GM19324 (cell line): ENCODE measurements around the gene ALOX12.
"Not testable (repeated sequence)": the region's sequence is repeated elsewhere in the genome, so short reads cannot be mapped to it uniquely, and the experiment has no call there.

ENCODE experiments used
- ATAC-seq: cut with Tn5 transposase; IDR thresholded peaks from one replicate; pipeline ENCODE4 v1.9.1; 2021; ENCODE audit warnings: mild to moderate bottlenecking, moderate library complexity; ENCODE audit not compliant: unreplicated experiment, low FRiP score

The ALOX12 gene, protein sequence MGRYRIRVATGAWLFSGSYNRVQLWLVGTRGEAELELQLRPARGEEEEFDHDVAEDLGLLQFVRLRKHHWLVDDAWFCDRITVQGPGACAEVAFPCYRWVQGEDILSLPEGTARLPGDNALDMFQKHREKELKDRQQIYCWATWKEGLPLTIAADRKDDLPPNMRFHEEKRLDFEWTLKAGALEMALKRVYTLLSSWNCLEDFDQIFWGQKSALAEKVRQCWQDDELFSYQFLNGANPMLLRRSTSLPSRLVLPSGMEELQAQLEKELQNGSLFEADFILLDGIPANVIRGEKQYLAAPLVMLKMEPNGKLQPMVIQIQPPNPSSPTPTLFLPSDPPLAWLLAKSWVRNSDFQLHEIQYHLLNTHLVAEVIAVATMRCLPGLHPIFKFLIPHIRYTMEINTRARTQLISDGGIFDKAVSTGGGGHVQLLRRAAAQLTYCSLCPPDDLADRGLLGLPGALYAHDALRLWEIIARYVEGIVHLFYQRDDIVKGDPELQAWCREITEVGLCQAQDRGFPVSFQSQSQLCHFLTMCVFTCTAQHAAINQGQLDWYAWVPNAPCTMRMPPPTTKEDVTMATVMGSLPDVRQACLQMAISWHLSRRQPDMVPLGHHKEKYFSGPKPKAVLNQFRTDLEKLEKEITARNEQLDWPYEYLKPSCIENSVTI

DNA sequence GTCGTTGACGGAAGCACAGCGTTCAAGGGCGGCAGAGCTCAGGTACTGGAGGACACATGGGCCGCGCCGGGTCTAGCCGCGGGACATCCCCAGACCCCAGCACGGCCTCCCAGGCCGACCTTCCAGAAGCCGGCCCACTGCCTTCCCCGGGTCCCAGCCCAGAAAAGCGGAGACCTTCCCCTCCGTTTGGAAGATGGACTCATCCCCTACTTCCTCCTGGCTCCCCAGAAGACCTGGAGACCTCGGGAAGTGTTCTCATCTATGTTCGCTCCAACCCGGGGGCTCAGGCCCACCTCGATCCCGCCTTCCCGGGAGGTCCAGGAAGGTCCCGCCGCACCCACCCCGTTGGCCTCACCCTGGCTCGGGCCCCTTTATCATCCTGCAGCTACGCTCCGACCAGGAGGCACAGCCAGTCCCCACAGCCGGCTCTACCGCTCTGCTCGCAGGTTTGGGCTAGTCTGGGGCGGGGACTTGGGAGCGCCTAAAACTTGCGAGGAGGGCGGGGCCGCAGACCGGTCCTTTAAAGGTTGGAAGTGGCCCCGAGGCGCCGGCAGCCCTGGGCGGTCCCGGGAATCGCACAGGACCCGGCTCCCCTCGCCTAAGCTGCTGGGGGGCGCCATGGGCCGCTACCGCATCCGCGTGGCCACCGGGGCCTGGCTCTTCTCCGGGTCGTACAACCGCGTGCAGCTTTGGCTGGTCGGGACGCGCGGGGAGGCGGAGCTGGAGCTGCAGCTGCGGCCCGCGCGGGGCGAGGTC is at the start of gene ALOX12:
ALOX12 (plus strand) TSS at position 550 of the 756 bp plus-strand sequence; CDS start at position 619, 69 bp downstream.
- no peak for ATAC-seq

DNA sequence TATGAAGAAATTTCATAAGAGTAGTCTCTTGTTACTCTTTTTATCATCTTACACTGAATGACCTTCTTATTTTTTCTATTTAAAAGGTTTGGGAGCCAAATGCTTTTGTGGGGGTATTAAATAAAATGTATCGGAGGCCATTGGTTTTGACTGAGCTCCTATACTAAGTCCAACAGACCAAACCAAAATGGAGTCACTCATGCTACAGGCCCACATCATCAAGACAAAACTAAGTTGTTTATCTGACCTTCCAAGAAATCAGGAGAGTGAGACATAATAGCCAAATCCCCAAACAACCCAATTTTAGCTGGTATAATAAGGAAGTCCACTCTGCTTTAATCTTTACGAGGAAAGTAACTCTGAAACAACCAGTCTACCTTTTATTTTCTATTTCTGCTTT is 48.1 kb upstream of the ALOX12 start:
- no peak for ATAC-seq

DNA sequence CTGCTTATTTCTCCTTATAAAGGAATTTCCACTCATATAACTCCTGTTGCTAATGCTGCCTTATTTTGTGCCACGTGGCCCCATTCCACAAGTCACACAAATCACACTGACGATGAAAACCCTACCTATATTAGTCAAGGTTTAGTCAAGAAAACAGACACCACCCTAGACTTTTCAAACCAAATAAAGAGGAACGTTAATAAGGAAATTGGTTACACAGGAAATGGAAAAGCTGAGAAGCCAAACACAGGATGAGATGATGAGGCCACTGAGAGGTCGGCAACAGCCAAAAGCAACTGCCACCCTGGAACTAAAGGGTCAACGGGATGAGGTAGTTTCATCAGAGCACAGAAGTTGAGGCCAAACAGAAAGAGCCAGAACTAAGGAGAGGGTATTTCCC is 47.3 kb upstream of the ALOX12 start:
- no peak for ATAC-seq

DNA sequence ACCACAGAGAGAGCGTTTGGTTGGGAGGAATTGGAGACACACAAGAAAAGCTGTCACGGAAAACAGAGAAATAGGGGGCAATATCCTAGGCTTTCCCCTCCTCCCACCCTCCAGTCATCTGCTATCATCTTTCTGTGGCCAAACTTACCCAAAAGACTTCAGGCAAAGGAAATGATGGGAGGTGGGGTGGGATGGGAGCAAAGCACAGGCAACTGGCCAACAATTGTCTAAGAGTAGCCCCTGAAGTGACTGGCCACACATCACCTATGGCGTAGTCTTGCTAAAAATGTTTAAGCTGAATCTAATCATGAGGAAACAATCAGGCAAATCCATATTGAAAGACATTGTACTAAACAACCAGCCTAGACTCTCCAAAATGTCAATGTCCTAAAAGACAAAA is 46.9 kb upstream of the ALOX12 start:
- no peak for ATAC-seq

DNA sequence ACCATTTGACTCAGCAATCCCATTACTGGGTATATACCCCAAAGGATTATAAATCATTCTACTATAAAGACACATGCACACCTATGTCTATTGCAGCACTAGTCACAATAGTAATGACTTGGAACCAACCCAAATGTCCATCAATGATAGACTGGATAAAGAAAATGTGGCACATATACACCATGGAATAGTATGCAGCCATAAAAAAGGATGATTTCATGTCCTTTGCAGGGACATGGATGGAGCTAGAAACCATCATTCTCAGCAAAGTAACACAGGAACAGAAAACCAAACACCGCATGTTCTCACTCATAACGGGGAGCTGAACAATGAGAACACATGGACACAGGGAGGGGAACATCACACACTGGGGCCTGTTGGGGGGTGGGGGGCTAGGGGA is 44.9 kb upstream of the ALOX12 start:
- not testable (repeated sequence) for ATAC-seq

DNA sequence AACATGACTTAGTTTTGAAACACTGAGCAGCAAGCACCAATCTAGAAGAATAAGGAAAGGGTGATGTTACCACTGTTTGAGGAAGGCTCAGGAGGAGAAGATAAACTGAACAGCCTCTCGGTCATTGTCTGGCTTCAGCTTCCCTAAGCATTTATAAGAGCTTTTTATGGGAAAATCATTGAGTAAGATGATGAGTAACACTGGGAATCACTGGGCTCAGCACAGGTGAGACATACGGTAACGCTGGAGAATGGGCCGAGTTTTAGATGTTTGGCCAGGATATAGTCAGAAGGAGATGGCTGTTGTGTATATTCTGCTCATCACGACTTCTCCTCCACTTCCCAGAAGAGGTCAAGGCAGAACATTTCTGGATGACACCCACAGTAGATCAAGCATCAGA is 42.2 kb upstream of the ALOX12 start:
- no peak for ATAC-seq

DNA sequence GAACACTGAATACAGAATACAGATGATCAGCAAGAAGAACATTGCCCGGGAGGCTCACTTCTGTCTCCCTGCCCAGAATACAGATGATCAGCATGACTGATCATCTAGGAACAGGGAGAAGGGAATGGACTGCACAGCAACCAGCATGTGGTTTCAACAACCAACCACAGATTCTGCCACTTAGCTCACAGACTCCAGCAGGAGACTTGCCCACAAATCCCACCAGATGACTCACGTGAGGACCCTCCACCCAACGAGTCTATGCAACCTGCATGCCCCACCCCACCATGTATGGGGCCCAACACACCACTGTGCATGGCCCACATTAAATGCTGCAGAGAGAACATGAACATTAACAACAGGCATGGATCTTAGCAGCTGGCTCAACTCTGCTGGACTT is 36.1 kb upstream of the ALOX12 start:
- ATAC-seq, result no peak

DNA sequence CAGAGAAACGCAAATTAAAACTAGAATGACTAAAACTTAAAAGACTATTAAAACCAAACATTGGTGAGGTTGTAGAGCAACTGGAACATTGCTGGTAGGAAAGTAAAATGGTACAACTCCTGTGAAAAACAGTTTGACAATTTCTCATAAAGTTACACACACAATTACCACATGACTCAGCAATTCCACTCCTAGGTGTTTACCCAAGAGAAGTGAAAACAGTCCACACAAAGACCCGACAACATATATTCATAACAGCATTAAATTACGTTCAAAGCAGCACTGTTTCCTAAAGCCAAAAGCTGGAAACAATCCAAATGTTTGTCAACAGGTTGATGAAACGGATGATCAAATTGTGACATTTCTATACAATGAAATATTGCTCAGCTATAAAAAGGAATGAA is 26.5 kb upstream of the ALOX12 start:
- no peak for ATAC-seq

DNA sequence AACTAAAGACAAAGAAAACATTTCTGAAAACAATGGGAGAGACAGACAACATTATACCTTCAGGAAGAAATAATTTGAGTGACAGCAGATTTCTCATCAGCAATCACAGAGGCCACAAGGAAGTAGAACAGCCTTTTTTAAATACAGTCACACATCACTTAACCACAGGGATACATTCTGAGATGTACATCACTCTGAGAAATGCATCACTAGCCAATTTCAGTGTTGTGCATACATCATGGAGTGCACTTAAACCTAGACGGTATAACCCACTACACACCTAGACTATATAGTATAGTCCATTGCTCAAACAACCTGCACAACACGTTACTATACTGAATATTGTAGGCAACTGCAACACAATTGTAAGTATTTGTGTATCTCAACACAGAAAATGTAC is 24.9 kb upstream of the ALOX12 start:
- no peak for ATAC-seq

DNA sequence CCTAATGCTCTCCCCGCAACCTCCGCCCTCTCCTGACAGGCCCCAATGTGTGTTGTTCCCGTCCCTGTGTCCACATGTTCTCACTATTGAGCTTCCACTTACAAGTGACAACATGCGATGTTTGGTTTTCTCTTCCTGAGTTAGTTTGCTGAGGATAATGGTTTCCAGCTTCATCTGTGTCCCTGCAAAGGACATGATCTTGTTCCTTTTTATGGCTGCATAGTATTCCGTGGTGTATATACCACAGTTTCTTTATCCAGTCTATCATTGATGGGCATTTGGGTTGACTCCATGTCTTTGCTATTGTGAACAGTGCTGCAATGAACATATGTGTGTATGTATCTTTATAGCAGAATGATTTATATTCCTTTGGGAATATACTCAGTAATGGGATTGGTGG is 16.4 kb upstream of the ALOX12 start:
- not testable (repeated sequence) for ATAC-seq

DNA sequence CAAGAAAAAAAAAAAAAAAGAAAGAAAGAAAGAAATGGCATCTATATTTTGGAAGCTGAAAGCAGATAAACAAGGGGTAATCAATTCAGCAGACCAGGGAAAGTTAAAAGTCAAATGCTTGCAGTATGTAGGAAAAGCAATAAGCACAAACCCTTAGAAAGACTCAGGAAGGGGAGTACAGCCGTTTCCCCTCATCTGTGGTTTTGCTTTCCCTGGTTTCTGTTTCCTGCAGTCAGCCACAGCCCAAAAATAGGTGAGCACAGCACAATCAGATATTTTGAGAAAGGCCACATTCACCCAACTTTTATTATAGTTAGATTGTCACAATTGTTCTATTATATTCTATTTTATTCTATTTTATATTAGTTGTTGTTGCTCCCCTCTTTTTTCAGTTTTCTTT is 14.4 kb upstream of the ALOX12 start:
- ATAC-seq, result no peak

DNA sequence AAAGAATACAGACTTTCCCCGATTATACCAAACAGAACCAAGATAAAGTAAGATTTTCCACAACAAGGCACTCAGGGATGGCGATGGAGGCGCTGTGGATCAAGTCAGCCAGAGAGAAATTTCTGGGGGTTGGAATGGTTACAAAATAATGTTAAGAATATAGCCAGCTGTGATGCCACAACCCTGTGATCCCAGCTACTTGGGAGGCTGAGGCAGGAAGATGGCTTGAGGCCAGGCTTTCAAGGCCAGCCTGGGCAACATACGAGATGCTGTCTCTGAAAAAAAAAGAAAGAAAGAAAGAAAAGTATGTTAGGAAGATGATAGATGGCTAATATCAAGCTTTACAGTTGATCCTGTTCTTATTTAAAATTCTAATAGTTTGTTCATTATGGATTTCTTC is 10.6 kb upstream of the ALOX12 start:
- ATAC-seq, result no peak

DNA sequence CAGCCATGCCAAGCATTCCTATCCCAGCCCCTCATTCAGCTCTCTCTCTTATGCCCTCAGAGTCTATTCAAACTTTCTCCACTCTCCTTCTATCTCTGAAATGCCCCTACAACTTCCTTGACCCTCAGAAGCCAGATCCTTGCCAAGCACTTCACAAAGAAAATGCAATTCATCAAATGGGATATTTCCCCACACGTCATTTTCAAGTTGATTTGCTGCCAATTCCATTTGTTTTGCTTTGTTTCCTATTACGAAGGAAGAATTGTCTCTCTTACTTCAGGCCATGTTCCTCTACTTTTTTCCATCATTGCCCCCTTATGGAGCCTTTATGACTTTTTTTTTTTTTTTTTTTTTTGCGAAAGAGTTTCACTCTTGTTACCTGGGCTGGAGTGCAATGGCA is 9.2 kb upstream of the ALOX12 start:
- ATAC-seq, result no peak

DNA sequence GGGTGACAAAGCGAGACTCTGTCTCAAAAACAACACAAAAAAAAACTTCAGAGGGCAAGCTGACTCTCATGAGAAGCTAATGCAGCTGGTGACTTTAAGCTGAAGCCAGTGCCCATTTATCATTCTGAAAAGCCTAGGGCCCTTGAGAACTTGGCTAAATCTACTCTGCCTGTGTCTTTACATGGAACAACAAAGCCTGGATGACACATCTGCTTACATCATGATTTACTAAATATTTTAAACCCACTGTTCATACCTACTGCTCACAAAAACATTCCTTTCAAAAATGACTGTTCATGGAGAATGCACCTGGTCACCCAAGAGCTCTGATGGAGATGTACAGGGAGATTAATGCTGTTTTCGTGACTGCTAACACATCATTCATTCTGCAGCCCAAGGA is 6.1 kb upstream of the ALOX12 start:
- no peak for ATAC-seq

DNA sequence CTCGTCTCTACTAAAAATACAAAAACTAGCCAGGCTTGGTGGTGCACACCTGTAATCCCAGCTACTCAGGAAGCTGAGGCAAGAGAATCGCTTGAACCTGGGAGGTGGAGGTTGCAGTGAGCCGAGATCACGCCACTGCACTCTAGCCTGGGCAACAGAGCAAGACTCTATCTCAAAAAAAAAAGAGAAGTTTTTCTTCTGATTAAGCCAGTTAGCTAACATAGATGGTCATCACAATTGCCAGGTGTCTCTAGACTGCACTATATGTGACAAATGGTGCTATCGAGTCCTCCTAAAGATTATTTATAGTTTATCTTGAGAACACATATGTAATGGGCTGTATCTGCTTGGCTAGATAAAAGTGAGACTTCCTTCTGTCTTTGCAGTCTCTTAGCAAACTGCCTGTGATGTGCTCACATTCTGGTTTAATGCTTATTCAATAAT is 2.2 kb upstream of the ALOX12 start:
- ATAC-seq, result not testable (repeated sequence)

DNA sequence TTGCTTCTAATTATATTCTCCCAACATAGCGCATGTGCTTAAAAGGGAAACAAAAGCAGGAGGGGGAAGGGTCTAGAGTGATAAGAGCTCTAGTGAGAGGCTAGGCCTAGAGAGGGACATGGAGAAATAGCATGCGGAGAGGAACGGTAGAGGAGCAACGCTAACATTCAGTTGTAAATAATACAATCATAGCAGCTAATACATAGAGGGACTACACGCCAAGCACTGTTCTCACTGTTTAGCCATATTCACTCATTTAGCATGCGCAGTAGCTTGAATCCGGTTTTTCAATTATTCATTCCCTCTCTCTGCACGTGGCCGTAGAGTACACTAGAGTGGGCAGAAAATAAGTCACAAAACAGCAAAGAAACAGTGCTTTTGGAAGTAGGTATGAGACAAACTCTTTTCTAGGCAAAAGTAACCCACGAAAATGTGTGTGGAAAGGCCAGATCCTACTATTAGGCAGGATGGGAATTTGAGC is 1.7 kb upstream of the ALOX12 start:
- no peak for ATAC-seq

DNA sequence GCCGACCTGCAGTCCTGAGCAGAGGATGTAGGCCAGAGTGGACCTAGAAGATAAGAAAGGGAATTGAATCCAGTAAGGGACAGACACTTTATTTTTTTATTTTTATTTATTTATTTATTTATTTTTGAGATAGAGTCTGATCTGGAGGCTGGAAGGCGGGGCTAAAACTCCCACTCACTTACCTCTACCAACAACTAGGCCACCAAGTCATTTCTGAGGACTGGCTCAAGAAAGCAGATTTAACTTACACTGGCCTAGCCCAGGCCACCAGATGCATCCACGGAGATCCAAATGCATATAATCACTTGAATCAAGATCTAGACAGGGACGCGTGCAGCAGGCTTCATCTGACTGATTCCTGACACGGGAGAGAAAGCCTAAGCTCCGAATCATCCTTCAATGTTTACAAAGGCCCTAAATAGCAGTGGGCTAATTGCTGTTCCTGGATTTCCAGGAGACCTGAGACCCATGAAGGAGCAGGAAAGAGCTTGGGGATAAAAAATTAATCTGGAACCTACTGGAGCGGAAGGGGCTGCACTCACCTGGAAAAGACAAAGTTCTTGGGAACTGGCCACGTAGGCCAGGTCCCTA is 1.1 kb upstream of the ALOX12 start:
- no peak for ATAC-seq

DNA sequence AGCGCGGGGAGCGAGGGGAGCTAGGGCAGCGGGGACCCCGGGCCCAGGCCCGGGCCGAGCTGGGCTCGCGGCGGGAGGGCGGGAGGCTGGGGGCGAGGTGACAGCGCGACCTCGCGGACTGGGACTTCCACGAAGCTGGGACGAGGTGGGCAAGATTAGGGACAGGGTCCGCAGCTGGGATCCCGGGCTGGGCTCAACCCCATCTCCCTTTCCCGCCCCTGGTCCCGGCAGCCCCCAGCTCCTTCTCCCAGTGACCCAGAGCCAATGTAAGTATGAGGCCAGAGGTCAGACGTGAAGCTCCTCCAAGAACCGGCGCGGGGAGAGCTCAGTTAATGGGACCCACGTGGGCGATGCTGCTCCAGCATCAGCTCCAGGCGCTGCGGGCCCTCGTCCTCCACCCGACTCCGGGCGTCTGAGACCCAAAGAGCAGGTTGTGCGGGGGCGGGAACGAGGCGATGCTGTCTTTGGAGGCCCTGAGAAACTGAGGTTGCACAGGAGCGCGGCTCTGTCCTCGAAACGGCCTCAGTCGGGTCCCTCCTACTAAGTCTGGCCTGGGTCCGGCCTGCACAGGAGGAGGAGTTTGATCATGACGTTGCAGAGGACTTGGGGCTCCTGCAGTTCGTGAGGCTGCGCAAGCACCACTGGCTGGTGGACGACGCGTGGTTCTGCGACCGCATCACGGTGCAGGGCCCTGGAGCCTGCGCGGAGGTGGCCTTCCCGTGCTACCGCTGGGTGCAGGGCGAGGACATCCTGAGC is 585 bp downstream of the ALOX12 start:
- no peak for ATAC-seq

DNA sequence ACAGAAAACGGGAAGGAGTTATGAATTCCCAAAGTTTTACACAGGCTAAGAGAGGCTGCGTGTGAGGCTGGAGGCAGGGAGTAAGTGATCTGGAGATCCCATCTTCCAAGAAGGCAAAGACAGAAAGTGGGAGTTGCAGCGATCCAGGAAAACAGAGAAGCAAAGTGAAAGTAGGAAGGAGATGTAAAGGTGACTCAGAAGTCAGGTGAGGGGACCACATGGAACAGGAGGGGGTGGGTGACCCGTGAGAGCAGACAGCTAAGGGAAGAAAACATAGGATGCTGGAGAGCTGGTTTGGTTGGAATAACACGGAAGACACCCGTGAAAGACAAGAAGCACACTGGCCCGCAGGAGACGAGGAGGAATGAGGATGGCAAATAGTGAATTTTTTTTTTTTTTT is 1.3 kb downstream of the ALOX12 start:
- ATAC-seq, result no peak

DNA sequence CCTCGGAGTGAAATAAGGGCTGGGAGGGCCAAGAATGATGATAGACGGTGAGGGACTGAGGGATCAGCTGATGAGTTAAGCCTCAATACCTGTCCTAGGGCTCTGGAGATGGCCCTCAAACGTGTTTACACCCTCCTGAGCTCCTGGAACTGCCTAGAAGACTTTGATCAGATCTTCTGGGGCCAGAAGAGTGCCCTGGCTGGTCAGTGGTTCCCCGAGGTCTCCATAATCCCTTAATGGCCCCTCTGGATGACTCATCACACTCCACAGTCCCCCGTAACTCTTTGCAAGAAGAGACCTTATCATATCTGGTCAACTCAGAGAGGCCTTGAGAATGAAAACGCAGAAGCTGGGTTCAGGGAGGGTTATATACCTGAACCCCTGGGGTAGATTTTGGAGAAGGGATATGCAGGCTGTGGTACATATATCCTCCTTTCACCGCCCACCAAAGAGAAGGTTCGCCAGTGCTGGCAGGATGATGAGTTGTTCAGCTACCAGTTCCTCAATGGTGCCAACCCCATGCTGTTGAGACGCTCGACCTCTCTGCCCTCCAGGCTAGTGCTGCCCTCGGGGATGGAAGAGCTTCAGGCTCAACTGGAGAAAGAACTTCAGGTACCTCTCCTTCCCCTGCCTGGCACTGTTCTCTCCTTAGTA is 3.1 kb downstream of the ALOX12 start:
- ATAC-seq, result no peak
